ENCODE data around the gene ITIH3. TPM values are rescaled to one million over a fixed set of nuclear protein-coding genes. Genes with fewer than 3 reads are reported as not detected.

The ITIH3 gene
- total and polyA plus RNA-seq, 10 of the 15 experiments (the other 5 are each of a cell fraction or from before 2014, with no cell fraction given) = 0.07 to 0.17 (median 0.15) TPM; not detected in 7

- Histone ChIP-seq H2AFZ (ENCODE audit: control insufficient read depth, low read depth, low read length) (no peak overlapping the region), H3K36me3 (ENCODE audit: control insufficient read depth in 2 of 2, insufficient read depth in 2 of 2, low read length in 1 of 2) (no peaks in the 10 kb centered on the region), H3K79me2 (ENCODE audit: control insufficient read depth, insufficient read depth, low read length) (peaks cover 9% of the 10 kb centered on the region), H3K27me3 (replicated peaks in 1 of 2; ENCODE audit: control insufficient read depth in 2 of 2, insufficient read depth in 2 of 2, low read length in 1 of 2) (no peaks in the 10 kb centered on the region), H3K9me3 (replicated peaks; ENCODE audit: control insufficient read depth, insufficient read depth, low read length) (no peaks in the 10 kb centered on the region), H3K9ac (ENCODE audit: control insufficient read depth, insufficient read depth, low read length) (no peak overlapping the region), H3K4me1 (ENCODE audit: control insufficient read depth, insufficient read depth, low read length) (peaks cover 4% of the 10 kb centered on the region), H3K4me3 (no peak overlapping the region), H4K20me1 (ENCODE audit: control insufficient read depth, insufficient read depth) (no peaks in the 10 kb centered on the region), H3K27ac (ENCODE audit: control insufficient read depth, insufficient read depth) (no peak overlapping the region), H3K4me2 (ENCODE audit: control insufficient read depth, insufficient read depth) (no peak overlapping the region)
- TF ChIP-seq PML (IDR thresholded peaks at IDR 0.05; ENCODE audit: low read length) = no peak
- no peak for TF ChIP-seq BRCA1 (IDR thresholded peaks at IDR 0.05; ENCODE audit: low read depth, low read length)
- no peak for FAIRE-seq
- no peak for DNase-seq (ENCODE audit: low read depth, low spot score)
- BruUV-seq (replicated peaks) = no TSS peak
- ChIA-PET CTCF (no interaction called here), RAD21 (ENCODE audit: unreplicated experiment) (no interaction called here), POLR2A (interaction anchor here (0.7 kb wide), 1 partner anchor 65 kb away, joined by 7 read pairs; no protein-coding TSS in a partner anchor), SMC1A (ENCODE audit: uncharacterized antibody, unreplicated experiment) (interaction anchor here (0.7 kb wide), 1 partner anchor 344 kb away, joined by 3 read pairs; no protein-coding TSS in a partner anchor)
- 88% methylated on average over 13 of the region's 13 CpGs for WGBS (ENCODE audit: insufficient coverage, insufficient replicate concordance, low lambda C conversion rate, missing lambda C conversion rate)
- in situ Hi-C loops (cut with MboI) = no loop called here
- no peak for ATAC-seq
- intact Hi-C loops (cut with micrococcal nuclease; ENCODE audit: unreplicated experiment) = no loop called here
Measured at GRCh38 chr3:52773361-52774065, 21.1 kb upstream of the ITIH3 start.

DNA sequence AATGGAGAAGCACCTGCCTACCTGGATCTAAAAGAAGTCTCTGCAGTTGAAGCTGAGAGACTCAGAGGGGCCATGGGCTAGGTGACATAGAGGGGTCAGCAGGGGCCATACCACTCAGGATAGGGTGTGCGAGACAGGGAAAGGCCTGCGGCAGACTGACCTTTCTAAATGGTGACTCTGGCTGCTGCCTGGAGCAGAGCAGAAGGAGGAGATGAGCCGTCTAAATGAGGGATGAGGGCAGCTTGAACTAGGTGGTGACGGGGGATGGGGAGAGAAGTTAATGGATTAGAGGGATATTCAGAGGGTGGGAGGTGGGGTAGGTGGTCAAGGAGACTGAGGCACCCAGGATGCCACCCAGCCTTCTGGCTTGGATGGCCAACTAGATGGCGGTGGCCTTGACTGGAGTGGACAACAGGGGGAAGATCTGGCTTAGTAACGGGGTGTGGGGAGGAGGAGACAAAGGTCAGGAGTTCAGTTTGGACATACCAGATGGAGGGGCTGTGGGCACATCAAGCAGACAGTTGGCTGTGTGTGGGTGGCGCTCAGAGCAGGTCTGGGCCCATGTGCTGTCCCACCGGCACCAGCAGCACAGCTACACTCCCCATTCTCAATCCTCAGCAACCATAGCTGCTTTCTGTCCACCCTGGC is 20.4 kb upstream of the ITIH3 start:
- ChIA-PET POLR2A (no interaction called here), CTCF (no interaction called here), RAD21 (ENCODE audit: unreplicated experiment) (no interaction called here), SMC1A (ENCODE audit: uncharacterized antibody, unreplicated experiment) (interaction anchor here (0.7 kb wide), 1 partner anchor 344 kb away, joined by 3 read pairs; no protein-coding TSS in a partner anchor)
- DNase-seq (ENCODE audit: low read depth, low spot score) (no peak), ATAC-seq (no peak), FAIRE-seq (no peak)
- Histone ChIP-seq H3K4me2 (ENCODE audit: control insufficient read depth, insufficient read depth) (no peak overlapping the region), H3K79me2 (ENCODE audit: control insufficient read depth, insufficient read depth, low read length) (peaks cover 9% of the 10 kb centered on the region), H3K27ac (ENCODE audit: control insufficient read depth, insufficient read depth) (no peak overlapping the region), H2AFZ (ENCODE audit: control insufficient read depth, low read depth, low read length) (no peak overlapping the region), H4K20me1 (ENCODE audit: control insufficient read depth, insufficient read depth) (no peaks in the 10 kb centered on the region), H3K36me3 (ENCODE audit: control insufficient read depth in 2 of 2, insufficient read depth in 2 of 2, low read length in 1 of 2) (no peaks in the 10 kb centered on the region), H3K4me3 (no peak overlapping the region), H3K9me3 (replicated peaks; ENCODE audit: control insufficient read depth, insufficient read depth, low read length) (no peaks in the 10 kb centered on the region), H3K4me1 (ENCODE audit: control insufficient read depth, insufficient read depth, low read length) (peaks cover 10% of the 10 kb centered on the region), H3K9ac (ENCODE audit: control insufficient read depth, insufficient read depth, low read length) (no peak overlapping the region), H3K27me3 (replicated peaks in 1 of 2; ENCODE audit: control insufficient read depth in 2 of 2, insufficient read depth in 2 of 2, low read length in 1 of 2) (no peaks in the 10 kb centered on the region)
- intact Hi-C loops (cut with micrococcal nuclease; ENCODE audit: unreplicated experiment) = no loop called here
- in situ Hi-C loops (cut with MboI) = no loop called here
- 83% methylated on average over 8 of the region's 8 CpGs for WGBS (ENCODE audit: insufficient coverage, insufficient replicate concordance, low lambda C conversion rate, missing lambda C conversion rate)
- BruUV-seq (replicated peaks) = no TSS peak
- no peak for TF ChIP-seq ZNF384 (IDR thresholded peaks at IDR 0.05; ENCODE audit: borderline replicate concordance, low read depth, low read length)
- TF ChIP-seq CREB1 (IDR thresholded peaks at IDR 0.05; ENCODE audit: low read depth) = no peak
- no peak for TF ChIP-seq NFYB (IDR thresholded peaks at IDR 0.05; ENCODE audit: insufficient read depth, low read depth, low read length)
- TF ChIP-seq SMC3 (IDR thresholded peaks at IDR 0.05; ENCODE audit: borderline replicate concordance, low read length) = no peak
